ENCODE results near the gene IFNW1.

The IFNW1 gene

DNA sequence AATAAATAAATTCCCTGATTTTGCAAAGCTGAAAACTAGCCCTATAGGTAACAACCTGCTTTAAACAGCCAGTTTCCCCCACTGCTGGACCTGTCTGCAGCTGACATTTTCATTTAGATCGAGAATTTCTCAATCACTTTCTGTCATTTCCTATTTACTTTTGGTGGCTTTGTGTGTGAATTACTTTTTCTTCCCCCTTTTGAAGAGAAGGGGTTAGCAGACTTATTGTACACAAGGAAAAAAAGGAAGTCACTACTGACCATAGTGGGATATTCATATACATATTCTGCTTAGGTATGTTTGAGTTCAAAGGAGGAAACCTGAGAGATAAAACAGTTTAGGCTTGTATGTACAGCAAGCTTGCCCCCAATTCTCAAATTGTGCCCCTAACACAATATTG lies 36.8 kb downstream of the IFNW1 start:
- DNase-seq, result no peak

DNA sequence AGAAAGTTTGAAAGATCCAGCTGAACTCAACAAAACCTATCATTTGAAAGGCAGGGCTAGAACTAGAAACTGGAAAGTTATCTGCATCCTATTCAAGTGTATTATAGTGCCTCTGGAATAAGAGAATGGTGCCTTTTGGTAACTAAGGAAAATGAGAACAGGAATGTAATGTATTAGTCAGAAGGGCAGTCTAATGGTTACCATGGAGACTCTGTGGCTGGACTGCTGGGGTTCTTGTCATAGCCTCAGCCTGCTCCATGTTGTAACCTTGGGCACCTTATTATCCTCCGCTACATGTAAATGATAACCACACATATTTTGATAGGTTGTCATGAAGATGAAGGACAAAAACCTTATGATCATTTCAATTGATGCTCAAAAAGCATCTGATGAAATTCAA lies 39.3 kb downstream of the IFNW1 start:
- DNase-seq, result no peak

DNA sequence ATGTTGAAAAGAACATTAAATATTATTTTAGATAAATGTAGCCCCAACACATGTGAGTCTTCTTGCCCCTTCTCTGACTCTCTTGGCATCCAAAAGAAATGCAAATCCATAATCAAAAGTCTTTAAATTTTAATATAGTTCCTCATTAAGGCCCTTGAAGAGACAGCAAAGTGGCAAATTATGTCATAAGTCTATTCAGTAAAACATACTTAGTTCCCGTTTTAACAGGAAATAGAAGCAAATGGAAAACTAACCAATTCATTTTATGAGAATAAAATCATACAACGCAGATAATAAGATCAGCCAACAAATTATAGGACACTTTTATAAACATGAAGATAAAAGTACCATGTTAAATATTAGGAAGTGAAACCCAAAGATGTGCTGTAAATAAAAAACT lies 43.8 kb downstream of the IFNW1 start:
- no peak for DNase-seq

DNA sequence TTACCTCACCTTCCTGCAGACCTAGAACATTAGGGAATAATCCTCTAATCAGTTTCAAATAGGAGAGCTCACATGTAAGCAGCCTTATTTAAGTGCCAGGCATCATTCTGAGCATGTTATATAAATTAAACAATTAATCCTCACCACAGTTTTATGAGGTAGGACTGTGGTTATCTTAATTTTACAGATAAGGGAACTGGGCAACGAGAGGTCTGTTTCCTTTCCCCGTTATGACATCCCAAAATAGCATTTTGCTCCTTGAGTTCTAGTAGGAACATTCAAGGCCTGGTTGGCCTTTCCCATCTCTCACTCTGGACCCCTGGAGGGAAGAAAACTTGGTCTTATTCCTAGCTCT lies 44.8 kb downstream of the IFNW1 start:
- no peak for DNase-seq

DNA sequence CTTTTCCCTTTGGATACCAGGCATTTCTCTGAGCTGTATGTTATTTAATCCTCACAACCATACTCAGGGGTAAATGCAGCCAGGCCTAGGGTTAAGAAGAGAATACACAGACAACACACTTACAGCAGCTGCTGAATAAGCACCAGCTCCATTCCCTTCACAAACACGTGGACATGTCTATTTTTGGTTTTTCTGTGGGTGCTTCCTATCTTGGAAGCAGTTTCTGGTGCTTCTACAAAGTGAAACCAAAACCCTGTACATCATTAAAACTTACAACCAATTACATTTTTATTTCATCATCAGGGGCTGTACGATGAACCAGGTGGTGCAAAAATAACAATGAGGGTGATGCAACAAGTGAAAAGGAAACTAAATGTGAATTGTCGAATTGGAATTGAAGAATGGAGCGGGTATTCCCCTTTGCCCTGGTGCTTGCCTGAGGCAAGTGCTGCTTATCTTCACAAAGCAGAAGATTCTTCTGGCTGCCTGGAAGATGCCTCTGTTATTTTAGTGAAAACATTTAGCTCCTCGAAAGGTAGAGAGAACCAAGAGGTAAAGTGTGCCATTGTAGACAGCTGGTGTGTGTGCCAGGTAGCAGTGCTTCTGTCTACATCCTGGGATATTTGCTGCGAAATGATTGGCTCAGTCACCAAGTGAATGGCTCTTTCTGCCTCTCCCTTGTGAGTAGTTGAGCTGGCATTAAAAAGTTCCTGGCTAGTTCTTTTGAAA lies 45.3 kb downstream of the IFNW1 start:
- peak; percentile 69 for DNase-seq

DNA sequence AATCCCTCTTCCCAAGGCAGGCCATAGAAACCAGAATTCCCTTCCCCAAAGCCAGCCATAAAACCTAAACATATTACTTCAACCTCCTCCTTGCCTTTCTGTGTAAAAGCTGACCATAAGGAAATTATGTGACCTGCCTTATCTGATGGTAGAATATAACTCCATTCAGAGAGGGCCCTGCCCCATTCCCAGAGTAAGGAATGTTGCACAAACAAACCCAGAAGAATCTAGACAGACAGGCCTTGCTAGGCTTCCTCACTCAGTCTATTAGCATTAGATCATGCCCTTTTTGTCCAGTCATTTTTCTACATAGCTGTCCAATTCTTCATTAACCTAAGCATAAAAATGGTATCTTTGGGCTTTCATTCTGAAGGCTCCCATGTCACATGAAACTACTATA lies 46.1 kb downstream of the IFNW1 start:
- DNase-seq, result no peak

Measured in central memory CD4-positive, alpha-beta T cell (primary cell).